IPS DF 19.7 (cell line): Measurements from ENCODE around the gene ZC3H8.

ENCODE experiments used
- DNase-seq: peaks from one replicate; pipeline ENCODE4 v3.0.0-alpha.2; 2013; ENCODE audit warnings: low read depth, low spot score

Gene ZC3H8

DNA sequence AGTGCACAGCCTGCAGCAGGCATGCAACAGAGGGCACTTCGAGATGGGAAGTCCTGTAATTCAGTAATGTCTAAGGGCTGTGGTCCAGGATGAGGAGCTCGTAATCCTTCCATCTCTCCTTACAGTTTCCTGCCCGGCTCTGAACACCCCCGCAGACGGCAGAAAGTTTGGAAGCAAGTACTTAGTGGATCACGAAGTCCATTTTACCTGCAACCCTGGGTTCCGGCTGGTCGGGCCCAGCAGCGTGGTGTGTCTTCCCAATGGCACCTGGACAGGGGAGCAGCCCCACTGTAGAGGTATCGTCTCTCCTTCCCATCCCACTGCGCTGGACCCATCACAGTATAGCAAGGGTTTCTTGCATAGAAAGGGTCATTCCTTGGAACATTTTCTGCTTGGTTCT is 90.0 kb downstream of the ZC3H8 start:
- DNase-seq, result no peak

DNA sequence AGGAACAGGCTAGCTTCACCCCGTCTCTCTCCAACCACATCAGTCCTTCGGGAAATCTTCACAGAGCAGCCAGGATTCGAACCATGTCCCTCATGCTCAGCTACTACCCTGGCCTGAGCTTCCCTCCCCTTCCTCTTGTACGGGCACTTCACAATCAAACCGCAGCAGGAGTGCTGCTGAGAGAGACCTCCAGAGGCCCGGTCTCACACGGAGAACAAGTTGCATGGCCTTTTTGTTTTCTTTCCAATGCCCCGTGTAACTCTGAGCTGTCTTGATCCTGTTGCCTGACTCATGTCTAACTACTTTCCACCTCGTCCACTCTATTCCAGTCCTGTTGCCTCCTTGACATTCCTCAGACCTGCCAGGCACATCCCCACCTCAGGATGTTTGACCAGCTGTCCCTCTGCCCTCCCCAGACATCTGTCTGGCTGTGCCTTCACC is 91.3 kb downstream of the ZC3H8 start:
- DNase-seq, result no peak

DNA sequence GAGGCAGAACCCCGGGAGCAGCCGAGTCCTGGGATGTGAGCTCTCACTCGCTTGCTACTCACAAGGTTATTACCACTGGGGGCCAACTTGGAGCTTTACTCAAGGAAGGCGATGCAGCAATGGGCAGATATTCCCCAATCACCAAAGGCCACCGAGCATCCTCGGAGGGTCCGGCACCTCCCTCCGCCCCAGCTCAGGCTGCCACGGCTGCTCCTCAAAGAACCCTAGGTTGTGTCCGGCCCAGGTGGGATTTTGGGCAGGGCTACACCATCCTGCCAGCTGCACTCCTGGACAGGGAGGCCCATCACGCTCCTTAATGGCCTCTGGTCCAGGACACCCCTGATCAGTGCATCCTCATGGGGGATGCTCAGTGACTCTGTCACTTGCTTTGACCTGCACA is 91.9 kb downstream of the ZC3H8 start:
- no peak for DNase-seq

DNA sequence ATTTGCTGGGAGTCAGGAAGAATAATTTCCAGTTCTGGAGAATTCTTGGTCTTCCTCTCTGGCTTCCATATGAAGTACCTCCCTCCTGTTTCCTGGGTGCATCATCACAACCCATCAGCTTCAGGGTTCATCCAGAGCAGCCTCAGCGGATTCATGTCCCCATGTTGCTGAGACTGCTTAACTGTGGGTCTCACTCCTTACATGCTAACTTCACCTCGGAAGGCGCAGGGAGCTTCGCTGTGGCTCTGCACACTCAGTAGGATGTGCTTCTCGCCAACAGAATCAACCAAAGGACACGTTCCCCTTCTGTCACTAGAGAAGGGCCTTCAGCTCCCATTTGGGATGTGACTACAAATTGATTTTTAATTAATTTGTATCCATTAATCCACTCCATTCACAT is 92.5 kb downstream of the ZC3H8 start:
- no peak for DNase-seq
